ENCODE results near the gene DNAJC5.
A peak's percentile ranks its signal among the peaks of the same experiment; 100 is the strongest.

DNAJC5 gene

DNA sequence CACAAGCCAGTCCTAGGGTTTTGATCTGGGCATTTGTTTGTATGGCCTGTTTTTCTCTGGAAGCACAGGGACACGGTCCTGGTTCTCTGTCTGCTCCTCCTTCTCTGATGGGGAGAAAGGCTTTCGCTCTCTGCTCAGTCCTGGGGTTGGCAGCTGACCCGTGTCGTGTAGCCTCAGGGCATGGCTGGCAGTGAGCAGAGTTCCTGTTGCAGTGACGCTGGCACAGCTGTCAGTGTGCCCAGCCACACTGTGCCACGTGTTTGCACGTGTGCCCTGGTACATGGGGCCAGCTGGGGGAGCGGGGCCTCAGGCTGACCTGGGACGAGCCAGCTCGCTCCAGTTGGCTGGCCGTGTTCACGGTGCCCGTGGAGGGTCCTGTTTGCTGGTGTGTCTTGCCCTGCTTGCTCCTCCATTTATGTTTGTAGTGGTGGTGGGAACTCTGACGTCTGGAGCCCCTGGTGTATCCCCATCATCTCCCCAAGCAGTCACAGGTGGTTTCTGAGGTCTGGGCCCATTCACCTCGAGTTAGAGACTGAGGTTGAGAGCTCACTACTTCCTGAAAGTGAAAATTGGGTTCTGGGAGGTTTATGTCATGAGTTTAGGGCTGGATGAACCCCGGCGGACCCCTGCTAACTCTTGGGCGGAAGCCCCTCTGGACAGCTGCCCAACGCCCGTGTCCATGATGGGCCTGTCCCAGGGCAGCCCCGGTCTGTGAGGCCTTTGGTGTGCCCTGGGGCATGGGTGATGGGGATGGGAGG lies 10.2 kb upstream of the DNAJC5 start:
- DNase-seq (ENCODE audit: low spot score) = no peak

DNA sequence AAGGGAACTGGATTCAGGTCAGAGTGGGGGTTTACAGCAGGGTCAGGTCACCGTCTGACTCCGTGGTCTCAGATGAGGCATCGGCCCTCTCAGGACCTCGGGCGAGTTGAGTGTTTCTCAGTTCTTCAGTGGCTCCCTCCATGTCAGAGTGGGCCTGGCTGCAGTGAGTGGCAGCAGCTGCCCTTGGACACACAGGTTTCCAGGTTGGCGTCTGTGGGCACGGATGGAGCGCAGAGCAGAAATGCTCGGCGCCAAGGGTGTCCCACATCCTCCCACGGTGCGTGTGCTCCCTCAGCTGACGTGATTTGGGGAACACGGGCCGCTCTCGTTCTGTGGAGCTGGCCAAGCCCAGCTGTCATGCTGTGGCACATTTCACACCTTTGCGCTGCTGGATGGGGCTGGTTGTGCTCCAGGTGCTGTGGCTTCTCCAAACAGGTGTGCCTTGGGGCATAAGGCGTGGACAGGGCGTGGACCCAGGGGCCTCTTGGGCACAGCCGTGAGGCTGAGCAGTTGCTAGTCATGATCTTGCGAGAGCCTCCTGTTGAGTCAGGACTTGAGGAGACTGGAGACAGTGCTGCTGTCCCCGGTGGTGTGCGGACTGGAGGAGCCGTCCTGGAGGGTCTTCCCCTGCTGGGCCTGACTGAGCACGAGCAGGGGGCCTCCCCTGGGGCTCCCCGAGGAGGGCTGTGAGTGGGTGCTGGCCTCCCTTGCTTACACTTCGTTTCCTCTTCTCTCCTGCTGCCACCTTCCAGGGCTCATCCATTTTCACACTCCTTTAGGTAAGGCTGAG lies 9.5 kb upstream of the DNAJC5 start:
- no peak for DNase-seq (ENCODE audit: low spot score)

DNA sequence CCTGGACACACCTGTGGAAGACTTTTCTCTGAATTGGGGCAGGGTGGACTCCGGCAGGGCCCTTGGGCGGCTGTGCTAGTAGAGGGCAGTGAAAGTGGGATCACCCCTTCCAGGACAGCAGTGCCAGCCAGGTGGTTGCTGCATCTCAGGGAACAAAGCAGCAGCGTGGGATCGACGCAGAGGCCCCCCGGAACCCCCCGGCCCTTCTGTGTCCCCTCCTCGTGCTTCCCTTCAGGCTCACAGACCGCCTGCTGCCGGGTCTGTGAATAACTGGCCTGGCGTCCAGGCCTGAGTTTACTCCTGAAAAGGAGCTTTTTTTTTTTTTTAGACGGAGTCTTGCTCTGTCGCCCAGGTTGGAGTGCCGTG lies 8.9 kb upstream of the DNAJC5 start:
- DNase-seq (ENCODE audit: low spot score) = no peak

DNA sequence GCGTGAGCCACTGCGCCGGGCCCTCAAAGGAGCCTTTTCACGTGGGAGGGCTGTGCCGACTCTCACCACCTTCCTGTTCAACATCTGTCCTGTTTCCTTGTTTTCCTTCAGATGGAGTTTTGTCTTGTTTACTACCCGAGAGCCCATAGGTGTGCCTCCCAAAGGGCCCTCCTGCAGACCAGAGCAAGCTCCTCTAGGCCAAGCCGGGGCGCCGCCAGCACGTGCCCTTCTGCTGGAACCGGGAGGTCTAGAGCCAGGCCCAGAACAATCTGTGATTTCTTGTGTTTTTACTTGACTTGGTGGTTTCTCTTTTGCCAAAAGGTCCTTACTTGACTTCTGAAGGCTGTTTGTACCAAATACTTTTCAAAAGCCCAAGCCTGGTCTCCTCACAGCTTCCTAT lies 8.0 kb upstream of the DNAJC5 start:
- DNase-seq (ENCODE audit: low spot score) = no peak

DNA sequence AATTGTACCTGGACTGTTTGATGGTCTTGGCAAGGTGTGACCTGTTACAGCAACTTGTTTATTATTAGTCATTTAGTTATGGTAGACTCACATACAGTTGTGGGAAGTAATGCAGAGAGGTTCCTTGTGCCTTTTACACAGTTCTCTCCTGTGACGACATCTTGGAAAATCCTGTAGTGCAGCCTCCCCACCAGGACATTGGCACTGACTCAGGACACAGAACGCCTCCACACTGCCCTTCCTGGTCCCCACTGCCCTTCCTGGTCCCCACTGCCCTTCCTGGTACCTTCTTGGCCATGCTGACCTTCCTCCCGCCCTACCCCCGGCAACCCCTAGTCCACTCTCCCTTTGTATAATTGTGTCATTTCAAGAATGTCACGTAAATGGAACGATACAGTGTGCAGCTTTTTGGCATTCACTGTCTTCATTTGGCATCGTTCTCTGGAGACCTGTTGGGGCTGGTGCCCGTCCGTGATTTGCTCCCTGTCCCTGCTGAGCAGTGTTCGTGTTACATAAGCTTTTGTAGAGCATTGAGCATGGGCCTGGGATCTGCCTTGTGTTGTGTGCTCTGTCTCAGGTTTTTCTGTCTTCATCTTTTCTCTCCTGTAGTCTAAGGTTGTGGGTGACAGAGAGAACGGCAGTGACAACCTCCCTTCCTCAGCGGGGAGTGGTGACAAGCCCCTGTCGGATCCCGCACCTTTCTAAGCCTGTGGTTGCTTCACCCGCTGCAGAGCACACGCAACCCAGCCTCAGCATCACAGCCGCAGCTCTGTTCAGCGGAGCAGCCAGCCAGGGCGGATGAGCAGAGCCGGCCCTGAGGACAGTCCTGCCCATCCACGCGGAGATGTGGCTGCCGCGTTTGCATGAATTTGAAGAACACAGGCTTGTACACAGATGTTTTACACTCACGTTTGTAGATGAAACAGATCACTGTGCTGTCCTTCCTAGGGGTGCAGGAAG lies 5.4 kb upstream of the DNAJC5 start:
- DNase-seq (ENCODE audit: low spot score) = no peak

DNA sequence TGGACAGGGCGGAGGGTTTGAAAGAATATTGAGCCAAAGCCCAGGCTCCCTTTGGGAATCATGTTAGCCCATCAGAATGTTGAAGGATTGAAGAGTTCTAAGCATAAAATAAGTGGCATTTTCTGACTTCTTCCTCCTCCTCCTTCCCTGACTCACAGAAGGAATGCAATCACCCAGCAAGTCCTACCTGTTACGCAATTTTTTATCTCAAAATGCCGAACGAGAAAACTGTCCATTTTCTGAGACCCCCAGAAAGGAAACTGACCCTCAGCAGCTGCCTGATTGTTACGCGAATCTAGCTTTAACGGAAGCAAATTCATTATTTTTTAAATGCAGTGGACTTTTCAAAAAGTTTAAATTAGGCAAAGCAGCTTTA lies 4.7 kb upstream of the DNAJC5 start:
- no peak for DNase-seq (ENCODE audit: low spot score)

DNA sequence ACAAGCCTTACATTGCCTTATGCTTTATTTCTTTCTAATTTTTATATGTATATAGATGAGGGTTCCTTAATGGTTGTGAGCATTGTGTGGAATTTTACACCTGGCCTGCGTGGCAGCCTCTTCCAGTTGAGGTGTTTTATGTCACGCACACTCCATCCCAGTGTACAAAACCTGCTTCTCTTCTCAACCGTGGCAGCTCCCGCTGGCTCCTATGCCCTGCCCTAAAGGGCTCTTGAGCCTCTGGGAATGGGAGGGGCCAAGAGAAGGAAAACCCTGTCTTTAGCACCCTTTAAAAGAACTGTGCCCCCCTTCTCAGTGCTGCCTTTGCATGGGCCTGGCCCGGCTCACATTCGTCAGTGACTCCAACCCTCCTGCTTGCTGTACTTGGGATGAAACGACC lies 4.3 kb upstream of the DNAJC5 start:
- DNase-seq (ENCODE audit: low spot score) = no peak

DNA sequence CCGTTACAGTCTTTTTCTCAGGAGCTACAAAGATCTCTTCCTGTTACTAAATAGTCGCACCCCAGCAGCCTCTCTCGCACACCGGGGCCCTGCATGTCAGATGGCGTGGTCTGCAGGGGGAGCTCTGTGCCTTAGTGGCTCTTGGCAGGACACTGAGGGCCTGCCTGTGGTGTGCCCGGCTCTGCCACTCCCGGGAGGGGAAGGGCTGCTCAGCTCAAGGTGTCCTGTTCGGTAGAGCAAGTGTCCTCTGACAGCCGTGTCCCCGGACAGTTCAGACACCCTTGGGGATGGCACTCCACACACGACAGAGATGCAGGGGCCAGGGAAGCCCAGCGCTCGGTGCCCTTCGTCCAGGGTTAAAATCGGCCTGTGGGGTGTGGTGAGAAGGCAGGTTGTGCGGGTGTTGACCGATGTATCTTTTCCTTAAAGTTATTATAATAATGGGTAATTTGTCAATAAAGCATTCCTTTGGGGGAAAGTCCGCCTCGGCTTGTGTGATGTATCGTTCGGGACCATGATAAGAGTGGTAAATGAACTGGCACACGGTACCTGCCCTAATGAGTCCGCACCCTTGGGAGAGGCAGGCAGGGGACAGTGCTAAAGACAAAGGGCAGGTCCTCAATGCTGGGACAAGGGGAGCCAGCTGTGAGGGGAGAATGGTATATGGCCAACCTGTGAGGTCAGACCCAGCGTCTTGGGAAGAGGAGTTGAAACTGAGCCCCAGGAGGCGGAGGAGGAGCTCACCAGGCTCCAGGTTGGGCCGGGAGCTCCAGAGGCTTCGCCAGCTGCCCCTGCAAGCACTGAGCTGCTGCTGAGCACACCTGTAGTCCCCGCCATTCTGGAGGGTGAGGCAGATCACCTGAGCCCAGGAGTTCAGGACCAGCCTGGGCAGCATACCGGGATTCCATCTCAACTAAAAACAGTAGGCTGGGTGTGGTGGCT lies 3.6 kb upstream of the DNAJC5 start:
- no peak for DNase-seq (ENCODE audit: low spot score)

GRCh38 chr20:63892402-63892801 lies 2.5 kb upstream of the DNAJC5 start:
- DNase-seq (ENCODE audit: low spot score) = no peak

DNA sequence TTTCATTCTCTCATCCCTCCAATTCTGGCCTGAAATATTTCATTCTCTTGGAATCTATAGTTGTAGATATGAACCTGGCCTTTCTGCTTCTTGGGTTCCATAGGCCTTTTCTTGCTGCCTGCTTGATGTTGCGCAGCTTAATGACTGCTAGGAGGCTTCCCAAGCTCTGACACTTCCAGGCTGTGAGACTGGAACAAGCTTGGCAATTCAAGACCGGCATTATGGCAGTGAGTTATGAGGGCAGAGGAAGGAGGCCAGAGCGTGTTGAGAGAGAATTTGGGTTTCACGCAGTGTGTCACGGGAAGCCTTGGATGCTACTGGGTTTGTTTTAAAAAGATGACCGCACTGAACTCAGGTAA lies 948 bp upstream of the DNAJC5 start:
- DNase-seq (ENCODE audit: low spot score) = no peak

- DNase-seq (ENCODE audit: low spot score) = no peak
Measured at GRCh38 chr20:63895202-63895951, 451 bp downstream of the DNAJC5 start.

- DNase-seq (ENCODE audit: low spot score) = peak; percentile 25
Measured at GRCh38 chr20:63895952-63896263, 982 bp downstream of the DNAJC5 start.

DNA sequence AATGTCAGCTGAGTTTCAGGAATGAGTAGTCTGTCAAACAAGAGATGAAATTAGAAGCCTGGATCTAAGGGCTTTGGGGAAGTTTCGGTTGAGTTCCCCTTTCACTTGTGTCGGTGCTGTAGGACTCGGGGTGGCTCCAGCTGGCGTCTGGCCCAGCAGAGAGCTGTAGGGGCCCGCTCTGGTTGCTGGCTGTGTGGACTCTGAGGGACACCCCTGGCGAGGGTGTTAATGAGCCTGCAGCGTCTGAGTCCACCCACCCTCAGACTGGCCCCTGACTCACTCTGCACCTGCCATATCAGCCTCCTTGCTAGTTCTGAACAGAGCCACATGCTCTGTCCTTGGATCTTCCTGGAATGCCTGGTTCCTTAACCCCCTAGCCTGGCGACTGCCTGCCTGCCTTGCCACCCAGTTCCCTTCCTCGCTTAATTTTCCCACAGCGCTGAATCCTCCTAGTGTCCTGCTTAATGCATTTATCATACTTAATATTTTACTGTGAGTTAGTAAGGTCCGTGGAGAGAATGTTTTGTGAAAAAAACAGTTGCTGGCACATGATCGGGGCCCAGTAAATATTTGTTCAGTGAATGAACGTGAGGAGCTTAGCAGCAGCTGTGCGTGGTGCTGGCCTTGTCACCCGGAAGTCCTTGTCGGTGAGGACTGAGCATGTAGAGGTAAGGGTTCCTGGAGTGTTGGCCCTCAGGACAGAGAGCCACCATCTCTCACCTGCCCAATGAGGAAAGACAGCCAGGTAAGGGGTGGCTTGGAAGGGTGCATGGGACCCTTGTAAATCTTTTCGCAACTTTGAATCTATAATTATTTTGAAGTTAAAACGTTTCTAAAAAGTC lies 1.6 kb downstream of the DNAJC5 start:
- peak; percentile 43 for DNase-seq (ENCODE audit: low spot score)

GRCh38 chr20:63897978-63898561 lies 3.1 kb downstream of the DNAJC5 start:
- no peak for DNase-seq (ENCODE audit: low spot score)

GRCh38 chr20:63898882-63899558 lies 4.1 kb downstream of the DNAJC5 start:
- DNase-seq (ENCODE audit: low spot score) = no peak

GRCh38 chr20:63900413-63900812 lies 5.5 kb downstream of the DNAJC5 start:
- no peak for DNase-seq (ENCODE audit: low spot score)

DNA sequence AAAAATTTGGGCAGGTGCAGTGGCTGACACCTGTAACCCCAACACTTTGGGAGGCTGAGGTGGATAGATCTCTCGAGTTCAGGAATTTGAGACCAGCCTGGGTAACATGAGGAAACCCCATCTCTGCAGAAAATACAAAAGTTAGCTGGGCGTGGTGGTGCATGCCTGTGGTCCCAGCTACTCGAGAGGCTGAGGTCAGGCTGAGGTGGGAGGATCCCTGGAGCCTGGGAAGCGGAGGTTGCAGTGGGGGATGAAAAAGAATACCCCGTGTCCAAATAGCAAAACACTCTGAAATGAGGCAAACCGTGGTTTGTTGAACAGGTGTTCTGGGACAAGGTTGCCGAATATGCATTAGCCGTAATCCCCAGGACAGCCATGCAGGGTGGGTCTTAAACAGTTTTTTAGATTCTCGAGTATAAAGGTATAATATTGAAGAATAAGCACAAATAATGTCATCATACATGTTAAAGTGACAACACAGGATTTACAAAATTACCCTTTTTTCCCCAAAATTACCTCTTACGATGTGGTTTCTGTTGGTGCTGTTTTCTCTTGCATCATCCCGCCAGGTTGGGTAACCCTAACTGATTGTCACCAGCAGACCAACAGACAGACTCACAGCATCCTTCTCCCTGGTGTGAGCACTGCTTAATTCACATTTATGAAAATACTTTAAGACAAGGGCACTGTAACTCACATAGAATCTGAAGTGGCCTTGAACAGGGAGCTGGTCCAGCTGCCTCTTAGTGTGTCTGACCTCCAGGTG lies 9.1 kb downstream of the DNAJC5 start:
- DNase-seq (ENCODE audit: low spot score) = no peak

DNA sequence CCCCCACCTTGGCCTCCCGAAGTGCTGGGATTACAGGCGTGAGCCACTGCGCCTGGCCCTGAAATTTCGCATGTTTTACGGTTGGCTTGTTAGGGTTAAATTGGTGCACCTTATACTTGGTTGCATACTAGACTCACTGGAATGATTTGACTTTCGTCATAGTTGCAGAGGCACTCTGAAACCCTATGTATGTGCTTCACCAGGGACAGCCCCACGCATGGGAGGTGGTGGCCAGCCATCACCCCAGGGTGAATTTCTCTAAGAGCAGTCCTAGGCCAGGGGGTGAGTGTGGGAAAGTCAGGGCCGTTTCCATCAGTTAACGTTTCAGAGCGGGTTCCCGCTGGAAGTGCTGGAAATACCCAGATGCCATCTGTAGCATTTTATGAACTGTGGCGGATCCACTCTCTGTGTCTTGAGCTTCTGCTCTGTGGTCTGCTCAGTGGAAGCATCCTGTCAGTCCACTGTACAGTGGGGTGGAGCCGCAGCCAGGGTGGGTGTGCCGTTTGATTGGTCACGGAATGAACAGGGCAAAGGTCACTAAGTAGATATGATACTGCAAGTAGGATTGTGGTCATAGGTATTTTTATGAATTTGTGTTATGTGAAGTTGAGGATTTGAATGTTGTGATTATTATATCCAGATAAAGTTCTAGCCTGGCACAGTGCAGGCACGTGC lies 13.2 kb downstream of the DNAJC5 start:
- no peak for DNase-seq (ENCODE audit: low spot score)

All from GM03348 (cell line).